ENCODE measurements around the gene ISOC2. TPM values are rescaled to one million over a fixed set of nuclear protein-coding genes. Genes with fewer than 3 reads are reported as not detected.
A peak's percentile ranks its signal among the peaks of the same experiment; 100 is the strongest.

ISOC2 gene
- total RNA-seq, 4 donors from 2014 or later = 44.7 to 97.2 (median 87.5) TPM

GRCh38 chr19:55495646-55496349 is 34.4 kb upstream of the ISOC2 start:
- no peak for DNase-seq (ENCODE audit: low spot score in 2 of 2)
- Histone ChIP-seq H3K27me3 (peaks cover 21% of the 10 kb centered on the region), H3K27ac (no peak overlapping the region), H3K9me3 (no peaks in the 10 kb centered on the region), H3K36me3 (no peaks in the 10 kb centered on the region), H3K4me1 (peaks cover 24% of the 10 kb centered on the region), H3K4me3 (no peak overlapping the region)
- TF ChIP-seq POLR2AphosphoS5 (IDR thresholded peaks at IDR 0.05) (no peak), POLR2A (IDR thresholded peaks at IDR 0.05) (no peak), CTCF (IDR thresholded peaks at IDR 0.05) (no peak), EP300 (IDR thresholded peaks at IDR 0.05) (no peak)
- 77% methylated on average over 11 of the region's 11 CpGs for WGBS

- TF ChIP-seq POLR2AphosphoS5 (IDR thresholded peaks at IDR 0.05) (no peak), POLR2A (IDR thresholded peaks at IDR 0.05) (no peak), EP300 (IDR thresholded peaks at IDR 0.05) (no peak), CTCF (IDR thresholded peaks at IDR 0.05) (no peak)
- Histone ChIP-seq H3K4me1 (peaks cover 24% of the 10 kb centered on the region), H3K27ac (peak overlapping the region; percentile 40), H3K9me3 (no peaks in the 10 kb centered on the region), H3K27me3 (peaks cover 21% of the 10 kb centered on the region), H3K36me3 (no peaks in the 10 kb centered on the region), H3K4me3 (peak overlapping the region; percentile 35)
- 33% methylated on average over 10 of the region's 22 CpGs for WGBS
- peak in 1 of 2 donors; percentile 66 for DNase-seq (ENCODE audit: low spot score in 2 of 2)
These were observed 32.8 kb upstream of the ISOC2 start for GRCh38 chr19:55494172-55494761.

- Histone ChIP-seq H3K4me1 (peaks cover 25% of the 10 kb centered on the region), H3K27ac (peak overlapping the region; percentile 56), H3K4me3 (peak overlapping the region; percentile 35), H3K27me3 (peaks cover 21% of the 10 kb centered on the region), H3K9me3 (no peaks in the 10 kb centered on the region), H3K36me3 (no peaks in the 10 kb centered on the region)
- TF ChIP-seq CTCF (IDR thresholded peaks at IDR 0.05) = no peak
- no peak for TF ChIP-seq EP300 (IDR thresholded peaks at IDR 0.05)
- no peak for TF ChIP-seq POLR2A (IDR thresholded peaks at IDR 0.05)
- no peak for TF ChIP-seq POLR2AphosphoS5 (IDR thresholded peaks at IDR 0.05)
- peak in 1 of 2 donors; percentile 60 for DNase-seq (ENCODE audit: low spot score in 2 of 2)
- 9% methylated on average over 10 of the region's 38 CpGs for WGBS
These were observed 32.3 kb upstream of the ISOC2 start for GRCh38 chr19:55493645-55494171.

- no peak for DNase-seq (ENCODE audit: low spot score in 2 of 2)
- H3K36me3 ChIP-seq = no peaks in the 10 kb centered on the region
- no peaks in the 10 kb centered on the region for H3K9me3 ChIP-seq
- no peak for TF ChIP-seq POLR2A (IDR thresholded peaks at IDR 0.05)
- TF ChIP-seq EP300 (IDR thresholded peaks at IDR 0.05) = no peak
- TF ChIP-seq CTCF (IDR thresholded peaks at IDR 0.05) = no peak
- TF ChIP-seq POLR2AphosphoS5 (IDR thresholded peaks at IDR 0.05) = no peak
- WGBS = 29% methylated on average over 6 of the region's 18 CpGs
- peaks cover 30% of the 10 kb centered on the region for H3K4me1 ChIP-seq
- peaks cover 21% of the 10 kb centered on the region for H3K27me3 ChIP-seq
- H3K27ac ChIP-seq = peak overlapping the region; percentile 56
- H3K4me3 ChIP-seq = peak overlapping the region; percentile 35
These were observed 31.7 kb upstream of the ISOC2 start for GRCh38 chr19:55493052-55493644.

Data from suprapubic skin (tissue), 4 donors.